GM21786 (cell line): ENCODE measurements around the gene TBC1D19.

Source experiments
- ATAC-seq: cut with Tn5 transposase; IDR thresholded peaks from one replicate; pipeline ENCODE4 v1.9.1; 2021; ENCODE audit not compliant: unreplicated experiment

TBC1D19 gene

GRCh38 chr4:26729027-26729426 lies 145.1 kb downstream of the TBC1D19 start:
- ATAC-seq: no peak

- ATAC-seq: no peak
Measured at GRCh38 chr4:26729547-26729946, 145.7 kb downstream of the TBC1D19 start.

GRCh38 chr4:26731351-26732035 lies 147.6 kb downstream of the TBC1D19 start:
- peak; percentile 79 for ATAC-seq

- no peak for ATAC-seq
Measured at GRCh38 chr4:26732356-26732755, 148.5 kb downstream of the TBC1D19 start.

GRCh38 chr4:26736621-26737020 lies 152.7 kb downstream of the TBC1D19 start:
- ATAC-seq: no peak

GRCh38 chr4:26737385-26737784 lies 153.5 kb downstream of the TBC1D19 start:
- ATAC-seq: no peak

- ATAC-seq: no peak
Measured at GRCh38 chr4:26741491-26741871, 157.6 kb downstream of the TBC1D19 start.

- ATAC-seq: peak; percentile 99
Measured at GRCh38 chr4:26746802-26747213, 162.9 kb downstream of the TBC1D19 start.

- ATAC-seq: no peak
Measured at GRCh38 chr4:26748811-26749210, 164.9 kb downstream of the TBC1D19 start.

- no peak for ATAC-seq
Measured at GRCh38 chr4:26749867-26750266, 166.0 kb downstream of the TBC1D19 start.

- no peak for ATAC-seq
Measured at GRCh38 chr4:26751004-26751403, 167.1 kb downstream of the TBC1D19 start.

- ATAC-seq: peak; percentile 85
Measured at GRCh38 chr4:26751838-26752237, 168.0 kb downstream of the TBC1D19 start.

- ATAC-seq: no peak
Measured at GRCh38 chr4:26753187-26753586, 169.3 kb downstream of the TBC1D19 start.

- no peak for ATAC-seq
Measured at GRCh38 chr4:26753617-26754016, 169.7 kb downstream of the TBC1D19 start.

- no peak for ATAC-seq
Measured at GRCh38 chr4:26757751-26758150, 173.9 kb downstream of the TBC1D19 start.

- ATAC-seq: no peak
Measured at GRCh38 chr4:26758899-26759298, 175.0 kb downstream of the TBC1D19 start.

- ATAC-seq: no peak
Measured at GRCh38 chr4:26762650-26763049, 178.8 kb downstream of the TBC1D19 start.

GRCh38 chr4:26763063-26763462 lies 179.2 kb downstream of the TBC1D19 start:
- ATAC-seq: no peak

- ATAC-seq: no peak
Measured at GRCh38 chr4:26763648-26764047, 179.8 kb downstream of the TBC1D19 start.

GRCh38 chr4:26764231-26764630 lies 180.3 kb downstream of the TBC1D19 start:
- no peak for ATAC-seq

GRCh38 chr4:26765515-26765914 lies 181.6 kb downstream of the TBC1D19 start:
- no peak for ATAC-seq

- ATAC-seq: no peak
Measured at GRCh38 chr4:26766141-26766540, 182.3 kb downstream of the TBC1D19 start.
